Hepatocyte (in vitro differentiated cells): ENCODE results near the gene KRT78. TPM values are rescaled to one million over a fixed set of nuclear protein-coding genes. Genes with fewer than 3 reads are reported as not detected.

Source experiments
- DNase-seq: peaks from one replicate; pipeline ENCODE4 v3.0.0-alpha.2; 2016; ENCODE audit warnings: low spot score
- H2AFZ ChIP-seq: fragments of 200-600 bp; sonication (generic); 2 replicates; pipeline ENCODE4 v1.6.0; 2016; ENCODE audit warnings: antibody characterized with exemption, mild to moderate bottlenecking
- H3K27ac ChIP-seq: fragments of 200-600 bp; sonication (generic); 2 replicates; pipeline ENCODE4 v1.5.1; 2016; ENCODE audit warnings: mild to moderate bottlenecking
- H3K27me3 ChIP-seq: fragments of 200-600 bp; sonication (generic); 2 replicates; pipeline ENCODE4 v1.6.1; 2016
- H3K36me3 ChIP-seq: fragments of 200-600 bp; sonication (generic); replicated peaks from 2 replicates; pipeline ENCODE4 v1.5.1; 2016; ENCODE audit warnings: low read depth; ENCODE audit not compliant: insufficient read depth
- H3K4me1 ChIP-seq: fragments of 200-600 bp; sonication (generic); 2 replicates; pipeline ENCODE4 v1.5.1; 2016; ENCODE audit warnings: mild to moderate bottlenecking, moderate library complexity; ENCODE audit not compliant: insufficient read depth
- H3K4me2 ChIP-seq: fragments of 200-600 bp; sonication (generic); 2 replicates; pipeline ENCODE4 v1.6.0; 2016
- H3K4me3 ChIP-seq: fragments of 200-600 bp; sonication (generic); 2 replicates; pipeline ENCODE4 v1.5.1; 2016; ENCODE audit warnings: mild to moderate bottlenecking
- H3K79me2 ChIP-seq: fragments of 200-600 bp; sonication (generic); 2 replicates; pipeline ENCODE4 v1.6.0; 2017; ENCODE audit warnings: mild to moderate bottlenecking
- H3K9me2 ChIP-seq: fragments of 200-600 bp; sonication (generic); replicated peaks from 2 replicates; pipeline ENCODE4 v1.6.0; 2017; ENCODE audit warnings: mild to moderate bottlenecking; ENCODE audit not compliant: insufficient read depth
- H3K9me3 ChIP-seq: fragments of 200-600 bp; sonication (generic); 2 replicates; pipeline ENCODE4 v1.5.1; 2016; ENCODE audit warnings: low read depth, mild to moderate bottlenecking
- H4K20me1 ChIP-seq: fragments of 200-600 bp; sonication (generic); 2 replicates; pipeline ENCODE4 v1.6.0; 2016; ENCODE audit warnings: mild to moderate bottlenecking; ENCODE audit not compliant: insufficient read depth, poor library complexity, severe bottlenecking
- CTCF ChIP-seq: fragments of 200-600 bp; sonication (generic); IDR thresholded peaks from 2 replicates; pipeline ENCODE4 v1.5.1; 2016; ENCODE audit warnings: antibody characterized with exemption, mild to moderate bottlenecking; ENCODE audit not compliant: poor library complexity
- EZH2 ChIP-seq: fragments of 200-600 bp; sonication (generic); IDR thresholded peaks from 2 replicates; pipeline ENCODE4 v1.6.1; 2016; ENCODE audit warnings: antibody characterized with exemption, mild to moderate bottlenecking, borderline replicate concordance
- EZH2phosphoT487 ChIP-seq: fragments of 200-600 bp; sonication (generic); IDR thresholded peaks from one replicate; pipeline ENCODE4 v1.6.1; 2018; ENCODE audit warnings: antibody characterized with exemption, mild to moderate bottlenecking, low read depth, moderate library complexity; ENCODE audit not compliant: unreplicated experiment, severe bottlenecking
- WGBS: methylation state at CpG from one replicate; pipeline ENCODE4 v1.1.6; 2016; ENCODE audit warnings: low lambda C conversion rate; ENCODE audit errors: missing lambda C conversion rate; 5-methylcytosine and 5-hydroxymethylcytosine counted together
- polyA plus RNA-seq: library from polyadenylated mRNA; unstranded; fragments of >200 nt; fragmentation: Nextera tagmentation; extraction: Ambion mirVana; gene quantifications from 2 replicates; pipeline ENCODE4 v1.2.1, GENCODE V29; 2016
- total RNA-seq: library from RNA; depleted of rRNA; stranded (reverse); fragments of >200 nt; gene quantifications from 2 replicates; pipeline ENCODE4 v1.2.3, GENCODE V29; 2014

Gene KRT78
- total and polyA plus RNA-seq, 2 experiments from 2014 or later: not detected

GRCh38 chr12:52828591-52829021 lies 20.2 kb downstream of the KRT78 start:
- no peak overlapping the region for H3K4me2 ChIP-seq
- no peak overlapping the region for H3K4me3 ChIP-seq
- no peak for DNase-seq
- TF ChIP-seq CTCF: no peak
- TF ChIP-seq EZH2: no peak
- no peak for TF ChIP-seq EZH2phosphoT487
- WGBS: 44% methylated on average over 2 of the region's 2 CpGs
- H3K27ac ChIP-seq: no peak overlapping the region
- no peaks in the 10 kb centered on the region for H3K79me2 ChIP-seq
- no peaks in the 10 kb centered on the region for H3K4me1 ChIP-seq
- no peaks in the 10 kb centered on the region for H3K9me3 ChIP-seq
- H4K20me1 ChIP-seq: no peaks in the 10 kb centered on the region
- H3K9me2 ChIP-seq: no peaks in the 10 kb centered on the region
- no peaks in the 10 kb centered on the region for H3K36me3 ChIP-seq
- no peak overlapping the region for H2AFZ ChIP-seq
- H3K27me3 ChIP-seq: no peaks in the 10 kb centered on the region

- no peak for DNase-seq
- Histone ChIP-seq H3K27me3 (no peaks in the 10 kb centered on the region), H4K20me1 (no peaks in the 10 kb centered on the region), H3K4me1 (no peaks in the 10 kb centered on the region), H3K27ac (no peak overlapping the region), H3K4me3 (no peak overlapping the region), H3K79me2 (no peaks in the 10 kb centered on the region), H3K36me3 (no peaks in the 10 kb centered on the region), H2AFZ (no peak overlapping the region), H3K9me2 (no peaks in the 10 kb centered on the region), H3K4me2 (no peak overlapping the region), H3K9me3 (no peaks in the 10 kb centered on the region)
- TF ChIP-seq EZH2: no peak
- TF ChIP-seq CTCF: no peak
- no peak for TF ChIP-seq EZH2phosphoT487
Observed at GRCh38 chr12:52828156-52828555, 20.6 kb downstream of the KRT78 start.

- H3K79me2 ChIP-seq: no peaks in the 10 kb centered on the region
- TF ChIP-seq CTCF: no peak
- TF ChIP-seq EZH2: no peak
- TF ChIP-seq EZH2phosphoT487: no peak
- 87% methylated on average over 6 of the region's 6 CpGs for WGBS
- H3K4me1 ChIP-seq: no peaks in the 10 kb centered on the region
- H2AFZ ChIP-seq: no peak overlapping the region
- no peaks in the 10 kb centered on the region for H3K36me3 ChIP-seq
- H3K27ac ChIP-seq: no peak overlapping the region
- no peaks in the 10 kb centered on the region for H3K9me3 ChIP-seq
- H3K9me2 ChIP-seq: no peaks in the 10 kb centered on the region
- DNase-seq: no peak
- H3K4me2 ChIP-seq: no peak overlapping the region
- H4K20me1 ChIP-seq: no peaks in the 10 kb centered on the region
- H3K4me3 ChIP-seq: no peak overlapping the region
- peaks cover 3% of the 10 kb centered on the region for H3K27me3 ChIP-seq
Observed at GRCh38 chr12:52827499-52828090, 21.2 kb downstream of the KRT78 start.
